Neural progenitor cell (in vitro differentiated cells): ENCODE results near the gene LINGO4. TPM values are rescaled to one million over a fixed set of nuclear protein-coding genes. Genes with fewer than 3 reads are reported as not detected.

Experiments
- DNase-seq: peaks from one replicate; pipeline ENCODE4 v3.0.0-alpha.2; 2016; ENCODE audit warnings: low spot score
- H2AFZ ChIP-seq: fragments of 200-600 bp; sonication (generic); replicated peaks from 2 replicates; pipeline ENCODE4 v1.6.1; 2016; ENCODE audit warnings: antibody characterized with exemption
- H3F3A ChIP-seq: fragments of 200-600 bp; sonication (generic); 2 replicates; pipeline ENCODE4 v1.6.1; 2016; ENCODE audit warnings: antibody characterized with exemption, low read depth
- H3K27ac ChIP-seq: fragments of 200-600 bp; sonication (generic); 2 replicates; pipeline ENCODE4 v1.5.1; 2016; ENCODE audit warnings: mild to moderate bottlenecking
- H3K27me3 ChIP-seq: fragments of 200-600 bp; sonication (generic); 2 replicates; pipeline ENCODE4 v1.6.1; 2016; ENCODE audit warnings: mild to moderate bottlenecking, moderate library complexity
- H3K36me3 ChIP-seq: fragments of 200-600 bp; sonication (generic); 2 replicates; pipeline ENCODE4 v1.5.1; 2016
- H3K4me1 ChIP-seq: fragments of 200-600 bp; sonication (generic); 2 replicates; pipeline ENCODE4 v1.6.1; 2016; ENCODE audit warnings: mixed run types
- H3K4me2 ChIP-seq: fragments of 200-600 bp; sonication (generic); 2 replicates; pipeline ENCODE4 v1.6.1; 2016
- H3K4me3 ChIP-seq: fragments of 200-600 bp; sonication (generic); 2 replicates; pipeline ENCODE4 v1.5.1; 2016
- H3K79me2 ChIP-seq: fragments of 200-600 bp; sonication (generic); 2 replicates; pipeline ENCODE4 v1.6.1; 2016; ENCODE audit warnings: low read depth
- H3K9ac ChIP-seq: fragments of 200-600 bp; sonication (generic); 2 replicates; pipeline ENCODE4 v1.6.1; 2016
- H3K9me3 ChIP-seq: fragments of 200-600 bp; sonication (generic); 2 replicates; pipeline ENCODE4 v1.5.1; 2016; ENCODE audit warnings: low read depth
- H4K20me1 ChIP-seq: fragments of 200-600 bp; sonication (generic); 2 replicates; pipeline ENCODE4 v1.6.1; 2016; ENCODE audit warnings: low read depth
- H3K27ac Mint-ChIP-seq: 3 replicates; pipeline ENCODE4 v1.8.0; 2021; ENCODE audit warnings: mixed read lengths
- H3K27me3 Mint-ChIP-seq: 2 replicates; pipeline ENCODE4 v1.8.0; 2022; ENCODE audit warnings: low read depth, mild to moderate bottlenecking, inconsistent platforms, moderate library complexity, mixed read lengths; ENCODE audit not compliant: insufficient read depth
- H3K36me3 Mint-ChIP-seq: 3 replicates; pipeline ENCODE4 v1.8.0; 2021; ENCODE audit warnings: mixed read lengths
- H3K4me1 Mint-ChIP-seq: 3 replicates; pipeline ENCODE4 v1.8.0; 2021; ENCODE audit warnings: mixed read lengths
- H3K4me3 Mint-ChIP-seq: 3 replicates; pipeline ENCODE4 v1.8.0; 2021; ENCODE audit warnings: mild to moderate bottlenecking, moderate library complexity, mixed read lengths
- H3K9me3 Mint-ChIP-seq: 3 replicates; pipeline ENCODE4 v1.8.0; 2020; ENCODE audit warnings: mixed read lengths
- CTCF ChIP-seq: fragments of 200-600 bp; sonication (generic); IDR thresholded peaks from 2 replicates; pipeline ENCODE4 v1.5.1; 2017; ENCODE audit warnings: antibody characterized with exemption, mild to moderate bottlenecking
- EZH2 ChIP-seq: fragments of 200-600 bp; sonication (generic); IDR thresholded peaks from 2 replicates; pipeline ENCODE4 v1.6.1; 2017; ENCODE audit warnings: antibody characterized with exemption, mild to moderate bottlenecking, moderate library complexity
- EZH2phosphoT487 ChIP-seq: fragments of 200-600 bp; sonication (generic); IDR thresholded peaks from 2 replicates; pipeline ENCODE4 v1.6.1; 2017; ENCODE audit warnings: antibody characterized with exemption
- total RNA-seq: library from RNA; depleted of rRNA; stranded (reverse); fragments of >200 nt; gene quantifications from 2 replicates; pipeline ENCODE4 v1.2.3, GENCODE V29; 2015; ENCODE audit warnings: low replicate concordance

Gene LINGO4
- total RNA-seq, 1 donor from 2014 or later = not detected

GRCh38 chr1:151852733-151853132, 47.5 kb upstream of the LINGO4 start:
- no peak for DNase-seq
- H3K9me3 Mint-ChIP-seq = no peaks in the 10 kb centered on the region
- H3K4me3 Mint-ChIP-seq = no peak overlapping the region
- H3K27ac Mint-ChIP-seq = no peak overlapping the region
- peaks cover 3% of the 10 kb centered on the region for H3K4me1 Mint-ChIP-seq
- H3K27me3 ChIP-seq = no peaks in the 10 kb centered on the region
- H3K79me2 ChIP-seq = no peaks in the 10 kb centered on the region
- peaks cover 10% of the 10 kb centered on the region for H3K27me3 Mint-ChIP-seq
- no peaks in the 10 kb centered on the region for H3K36me3 Mint-ChIP-seq
- H3K4me3 ChIP-seq = no peak overlapping the region
- no peaks in the 10 kb centered on the region for H4K20me1 ChIP-seq
- H3K27ac ChIP-seq = no peak overlapping the region
- no peak for TF ChIP-seq EZH2
- TF ChIP-seq CTCF = no peak
- TF ChIP-seq EZH2phosphoT487 = no peak
- H3F3A ChIP-seq = no peaks in the 10 kb centered on the region
- H3K9me3 ChIP-seq = no peaks in the 10 kb centered on the region
- no peak overlapping the region for H3K9ac ChIP-seq
- H3K36me3 ChIP-seq = no peaks in the 10 kb centered on the region
- H3K4me2 ChIP-seq = no peak overlapping the region
- H2AFZ ChIP-seq = no peak overlapping the region
- no peaks in the 10 kb centered on the region for H3K4me1 ChIP-seq

GRCh38 chr1:151851886-151852285, 46.7 kb upstream of the LINGO4 start:
- H3K4me1 ChIP-seq = no peaks in the 10 kb centered on the region
- H4K20me1 ChIP-seq = no peaks in the 10 kb centered on the region
- no peak overlapping the region for H3K27ac Mint-ChIP-seq
- no peak overlapping the region for H3K4me3 ChIP-seq
- no peak overlapping the region for H2AFZ ChIP-seq
- no peaks in the 10 kb centered on the region for H3K79me2 ChIP-seq
- H3K9me3 ChIP-seq = no peaks in the 10 kb centered on the region
- H3K27me3 ChIP-seq = no peaks in the 10 kb centered on the region
- peaks cover 3% of the 10 kb centered on the region for H3K4me1 Mint-ChIP-seq
- H3K36me3 Mint-ChIP-seq = no peaks in the 10 kb centered on the region
- TF ChIP-seq EZH2phosphoT487 (no peak), EZH2 (no peak), CTCF (no peak)
- H3K36me3 ChIP-seq = no peaks in the 10 kb centered on the region
- no peak overlapping the region for H3K4me3 Mint-ChIP-seq
- no peak overlapping the region for H3K9ac ChIP-seq
- H3F3A ChIP-seq = no peaks in the 10 kb centered on the region
- no peaks in the 10 kb centered on the region for H3K9me3 Mint-ChIP-seq
- H3K27me3 Mint-ChIP-seq = peaks cover 10% of the 10 kb centered on the region
- no peak overlapping the region for H3K4me2 ChIP-seq
- no peak for DNase-seq
- H3K27ac ChIP-seq = no peak overlapping the region

GRCh38 chr1:151849871-151850270, 44.7 kb upstream of the LINGO4 start:
- no peak overlapping the region for H3K9ac ChIP-seq
- no peak overlapping the region for H3K27ac Mint-ChIP-seq
- no peaks in the 10 kb centered on the region for H3K9me3 Mint-ChIP-seq
- H4K20me1 ChIP-seq = no peaks in the 10 kb centered on the region
- no peaks in the 10 kb centered on the region for H3F3A ChIP-seq
- no peaks in the 10 kb centered on the region for H3K27me3 ChIP-seq
- no peaks in the 10 kb centered on the region for H3K9me3 ChIP-seq
- no peak overlapping the region for H3K4me3 Mint-ChIP-seq
- no peak for TF ChIP-seq EZH2
- TF ChIP-seq CTCF = no peak
- TF ChIP-seq EZH2phosphoT487 = no peak
- H3K36me3 Mint-ChIP-seq = no peaks in the 10 kb centered on the region
- peaks cover 7% of the 10 kb centered on the region for H3K4me1 Mint-ChIP-seq
- peaks cover 4% of the 10 kb centered on the region for H3K4me1 ChIP-seq
- peaks cover 13% of the 10 kb centered on the region for H3K27me3 Mint-ChIP-seq
- H3K79me2 ChIP-seq = no peaks in the 10 kb centered on the region
- no peak overlapping the region for H3K27ac ChIP-seq
- H2AFZ ChIP-seq = no peak overlapping the region
- no peak overlapping the region for H3K4me3 ChIP-seq
- no peak for DNase-seq
- no peak overlapping the region for H3K4me2 ChIP-seq
- no peaks in the 10 kb centered on the region for H3K36me3 ChIP-seq
